ENCODE measurements around the gene CREB5. TPM values are rescaled to one million over a fixed set of nuclear protein-coding genes. Genes with fewer than 3 reads are reported as not detected.

The CREB5 gene
- total and polyA plus RNA-seq, 2 of the 8 experiments (the other 6 are each of a cell fraction or from before 2014, with no cell fraction given): 2.4 to 2.7 TPM

DNA sequence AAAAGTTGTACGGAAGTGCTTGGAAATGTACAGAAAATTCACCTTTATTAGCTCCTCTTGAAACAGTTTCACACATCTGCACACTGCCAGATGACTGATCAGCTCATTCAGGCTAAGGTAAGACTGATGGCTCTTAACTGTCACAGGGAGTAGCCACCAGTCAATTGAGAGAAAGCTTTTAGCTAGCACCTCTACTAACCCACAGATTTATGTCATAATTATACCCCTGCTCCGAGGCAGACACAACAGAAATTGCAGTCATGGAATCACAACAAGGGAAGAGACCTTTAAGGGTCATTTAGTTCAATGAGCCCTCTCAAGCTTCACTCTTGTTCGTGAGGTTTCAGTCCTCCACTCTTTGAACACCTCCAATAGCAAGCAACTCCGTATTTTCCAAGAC is 310.4 kb downstream of the CREB5 start:
- Histone ChIP-seq H3K4ac (replicated peaks; ENCODE audit: insufficient read length, low read depth, low read length) (no peak overlapping the region), H2BK20ac (ENCODE audit: low read length) (no peak overlapping the region), H3K4me2 (ENCODE audit: insufficient read depth in 1 of 2, low read depth in 2 of 2, low read length in 2 of 2) (no peak overlapping the region), H4K8ac (ENCODE audit: extremely low read depth, insufficient read depth, low read length) (no peak overlapping the region), H3K4me1 (replicated peaks in 1 of 4; ENCODE audit: control insufficient read depth in 3 of 4, insufficient read depth in 4 of 4, low read length in 3 of 4) (no peaks in the 10 kb centered on the region), H3K14ac (ENCODE audit: insufficient read length) (no peak overlapping the region), H3K23ac (ENCODE audit: insufficient read length) (no peak overlapping the region), H3K23me2 (ENCODE audit: low read depth, low read length) (no peaks in the 10 kb centered on the region), H2AFZ (ENCODE audit: low read length) (no peak overlapping the region; the same call in 1 of the 2 replicates), H2BK12ac (ENCODE audit: low read depth, low read length) (no peak overlapping the region), H4K5ac (ENCODE audit: insufficient read length, low read depth, low read length) (no peak overlapping the region), H4K91ac (replicated peaks; ENCODE audit: insufficient read length, low read length) (no peak overlapping the region), H3K27ac (ENCODE audit: low read depth, low read length) (no peak overlapping the region), H3K36me3 (ENCODE audit: control insufficient read depth in 2 of 4, insufficient read depth in 4 of 4, low read length in 3 of 4) (no peaks in the 10 kb centered on the region), H3K9me3 (ENCODE audit: insufficient read depth in 2 of 2, low read depth in 1 of 2, low read length in 1 of 2) (no peaks in the 10 kb centered on the region), H3K79me2 (ENCODE audit: control insufficient read depth in 1 of 2, insufficient read depth in 2 of 2, low read length in 2 of 2) (no peaks in the 10 kb centered on the region), H2BK5ac (ENCODE audit: low read depth, low read length) (no peak overlapping the region), H3K79me1 (ENCODE audit: low read depth, low read length) (no peaks in the 10 kb centered on the region), H3K27me3 (replicated peaks in 1 of 4; ENCODE audit: control insufficient read depth in 3 of 4, extremely low read depth in 1 of 4, insufficient read depth in 3 of 4, low read length in 3 of 4) (no peaks in the 10 kb centered on the region), H2BK120ac (replicated peaks; ENCODE audit: low read depth, low read length) (no peak overlapping the region), H4K20me1 (replicated peaks in 1 of 2; ENCODE audit: control insufficient read depth in 1 of 2, insufficient read depth in 2 of 2, low read length in 2 of 2) (no peaks in the 10 kb centered on the region), H3K4me3 (ENCODE audit: extremely low read depth in 1 of 4, insufficient read depth in 2 of 4, low read depth in 3 of 4, low read length in 4 of 4) (no peak overlapping the region), H2BK15ac (ENCODE audit: low read length) (no peak overlapping the region), H3K56ac (replicated peaks; ENCODE audit: insufficient read length, low read depth, low read length) (no peak overlapping the region), H2AK5ac (ENCODE audit: low read depth, low read length) (no peak overlapping the region), H3K9ac (replicated peaks in 1 of 4; ENCODE audit: extremely low read depth in 1 of 4, low read depth in 3 of 4, low read length in 3 of 4) (no peak overlapping the region), H3K18ac (ENCODE audit: extremely low read depth, low read length) (no peak overlapping the region)
- TF ChIP-seq SUZ12 (IDR thresholded peaks at IDR 0.05; ENCODE audit: low read length) (no peak), TEAD4 (IDR thresholded peaks at IDR 0.05; ENCODE audit: low read depth, low read length) (no peak), TCF12 (IDR thresholded peaks at IDR 0.05; ENCODE audit: low read depth, low read length) (no peak), SAP30 (IDR thresholded peaks at IDR 0.05; ENCODE audit: insufficient read depth, insufficient replicate concordance, low read length) (no peak), YY1 (IDR thresholded peaks at IDR 0.05; ENCODE audit: low read depth, low read length) (no peak), GABPA (IDR thresholded peaks at IDR 0.05; ENCODE audit: borderline replicate concordance, insufficient read depth, low read length) (no peak), KDM4A (IDR thresholded peaks at IDR 0.05; ENCODE audit: low read depth, low read length, severe bottlenecking) (no peak), BACH1 (IDR thresholded peaks at IDR 0.05; ENCODE audit: low read length) (no peak), SRF (IDR thresholded peaks at IDR 0.05; ENCODE audit: low read depth, low read length) (no peak), SIRT6 (IDR thresholded peaks at IDR 0.05; ENCODE audit: low read length) (no peak)
- TF ChIP-seq, protein P1, sequence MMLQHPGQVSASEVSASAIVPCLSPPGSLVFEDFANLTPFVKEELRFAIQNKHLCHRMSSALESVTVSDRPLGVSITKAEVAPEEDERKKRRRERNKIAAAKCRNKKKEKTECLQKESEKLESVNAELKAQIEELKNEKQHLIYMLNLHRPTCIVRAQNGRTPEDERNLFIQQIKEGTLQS (IDR thresholded peaks at IDR 0.05; ENCODE audit: insufficient read depth, low read depth, low read length): no peak
- no peak for FAIRE-seq
- CTCF ChIA-PET (ENCODE audit: partially characterized antibody): interaction anchor here (1.2 to 1.4 kb wide), 2 partner anchors 11 to 12 kb away, joined by 4 to 6 read pairs; no protein-coding TSS in a partner anchor
- no peak for DNase-seq (ENCODE audit: low read depth in 1 of 2, low spot score in 2 of 2)
- WGBS, 2 experiments (ENCODE audit: extremely low coverage in 1 of 2, insufficient coverage in 1 of 2, insufficient read length in 1 of 2, insufficient replicate concordance in 2 of 2, low coverage in 1 of 2, low lambda C conversion rate in 2 of 2, missing lambda C conversion rate in 1 of 2): 89% methylated on average over 4 of the region's 4 CpGs; no CpG with 5 or more reads in 1 of the 2 experiments
- POLR2A ChIA-PET (ENCODE audit: partially characterized antibody): no interaction called here
